ENCODE measurements around the gene ZNF536. TPM values are rescaled to one million over a fixed set of nuclear protein-coding genes. Genes with fewer than 3 reads are reported as not detected.

Gene ZNF536
- total and polyA plus RNA-seq, 2 of the 4 experiments (the other 2 are of a cell fraction), result not detected

DNA sequence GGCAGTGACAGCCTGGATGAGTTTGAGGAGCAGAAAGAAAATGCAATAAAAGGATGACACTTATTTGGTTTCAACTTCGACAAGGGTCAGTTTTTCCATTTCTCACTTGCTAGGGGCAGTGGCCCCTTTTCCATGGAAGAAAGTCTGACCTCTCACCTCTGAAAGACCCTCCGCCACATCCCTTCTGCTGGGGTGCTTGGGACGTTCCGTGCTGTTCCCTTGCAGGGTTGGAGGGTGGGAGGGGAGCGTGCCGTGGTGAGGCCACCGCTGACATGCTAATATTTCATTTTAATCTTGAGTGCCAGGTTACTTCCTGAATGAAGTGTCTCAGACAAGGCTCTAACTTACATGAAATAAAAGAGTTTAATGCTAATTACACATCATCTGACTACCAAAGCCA lies 5.2 kb upstream of the ZNF536 start:
- H2BK20ac ChIP-seq (ENCODE audit: low read depth, low read length), result no peak overlapping the region
- no peak overlapping the region for H3K27ac ChIP-seq (ENCODE audit: insufficient read depth, low read length)
- no peak overlapping the region for H4K91ac ChIP-seq (ENCODE audit: insufficient read depth, low read depth, low read length)
- DNase-seq (no peak), ATAC-seq (ENCODE audit: low read depth) (no peak)
- H4K5ac ChIP-seq (ENCODE audit: low read depth, low read length), result no peak overlapping the region
- H3K56ac ChIP-seq (ENCODE audit: extremely low read depth, insufficient read depth, low read length), result no peak overlapping the region
- no peak overlapping the region for H2AK5ac ChIP-seq (ENCODE audit: low read depth, low read length)
- peaks cover 15% of the 10 kb centered on the region for H3K9me3 ChIP-seq (ENCODE audit: control insufficient read depth, insufficient read depth, low read length)
- no peak overlapping the region for H3K14ac ChIP-seq (replicated peaks; ENCODE audit: low read depth, low read length)
- H4K20me1 ChIP-seq (ENCODE audit: insufficient read depth, low read length), result no peaks in the 10 kb centered on the region
- H3K23ac ChIP-seq (ENCODE audit: low read depth, low read length), result no peak overlapping the region
- H2AK9ac ChIP-seq (replicated peaks; ENCODE audit: low read depth, low read length, poor library complexity), result no peak overlapping the region
- H3K36me3 ChIP-seq (ENCODE audit: control insufficient read depth, insufficient read depth, low read length), result no peaks in the 10 kb centered on the region
- dilution Hi-C loops (cut with HindIII; ENCODE audit: low sequenced_read_pairs, unreplicated experiment), result no loop called here
- intact Hi-C loops (cut with micrococcal nuclease), result no loop called here
- no TSS peak for BruUV-seq (replicated peaks)
- no CpG with 5 or more reads among the region's 7 CpGs for WGBS, 2 experiments (ENCODE audit: extremely low coverage in 2 of 2, insufficient read length in 1 of 2)
- H3K4ac ChIP-seq (ENCODE audit: low read depth, low read length), result no peak overlapping the region
- no peak overlapping the region for H2BK120ac ChIP-seq (ENCODE audit: low read depth, low read length)
- H3K4me3 ChIP-seq (ENCODE audit: insufficient read depth, low read depth, low read length), result no peak overlapping the region
- no peaks in the 10 kb centered on the region for H3K27me3 ChIP-seq (ENCODE audit: control insufficient read depth, insufficient read depth, low read length)
- no peak overlapping the region for H2BK15ac ChIP-seq (ENCODE audit: low read depth, low read length)
- no peak overlapping the region for H3K9ac ChIP-seq (ENCODE audit: low read depth, low read length)
- H3K9me1 ChIP-seq (ENCODE audit: insufficient read depth, low read length), result no peaks in the 10 kb centered on the region
- no peak overlapping the region for H2AFZ ChIP-seq (replicated peaks; ENCODE audit: low read length, poor library complexity)
- ChIA-PET CTCF (no interaction called here), POLR2A (ENCODE audit: unreplicated experiment) (no interaction called here)
- H3K79me1 ChIP-seq (ENCODE audit: low read depth in 1 of 2, low read length in 2 of 2), result no peaks in the 10 kb centered on the region
- no peak overlapping the region for H3K4me2 ChIP-seq (ENCODE audit: low read depth, low read length)
- no peak overlapping the region for H2BK5ac ChIP-seq (ENCODE audit: low read depth, low read length, poor library complexity, severe bottlenecking)
- H3K18ac ChIP-seq (ENCODE audit: low read depth, low read length), result no peak overlapping the region
- in situ Hi-C loops (cut with MboI; ENCODE audit: low sequenced_read_pairs), result no loop called here
- H4K8ac ChIP-seq (ENCODE audit: low read depth in 2 of 2, low read length in 2 of 2), result no peak overlapping the region
- H3K4me1 ChIP-seq (ENCODE audit: control insufficient read depth, insufficient read depth, low read length), result no peaks in the 10 kb centered on the region
- TF ChIP-seq MAZ (IDR thresholded peaks at IDR 0.05; ENCODE audit: borderline replicate concordance, low read depth, low read length), result no peak
- no peak for TF ChIP-seq CHD1 (IDR thresholded peaks at IDR 0.05; ENCODE audit: low read depth, low read length)
- TF ChIP-seq MXI1 (IDR thresholded peaks at IDR 0.05; ENCODE audit: borderline replicate concordance, low read depth, low read length), result no peak
- no peak for TF ChIP-seq POLR2A (IDR thresholded peaks at IDR 0.05; ENCODE audit: low read depth, low read length)
- no peak for TF ChIP-seq NFE2L2 (IDR thresholded peaks at IDR 0.05; ENCODE audit: low read depth, low read length)
- TF ChIP-seq, protein P1, sequence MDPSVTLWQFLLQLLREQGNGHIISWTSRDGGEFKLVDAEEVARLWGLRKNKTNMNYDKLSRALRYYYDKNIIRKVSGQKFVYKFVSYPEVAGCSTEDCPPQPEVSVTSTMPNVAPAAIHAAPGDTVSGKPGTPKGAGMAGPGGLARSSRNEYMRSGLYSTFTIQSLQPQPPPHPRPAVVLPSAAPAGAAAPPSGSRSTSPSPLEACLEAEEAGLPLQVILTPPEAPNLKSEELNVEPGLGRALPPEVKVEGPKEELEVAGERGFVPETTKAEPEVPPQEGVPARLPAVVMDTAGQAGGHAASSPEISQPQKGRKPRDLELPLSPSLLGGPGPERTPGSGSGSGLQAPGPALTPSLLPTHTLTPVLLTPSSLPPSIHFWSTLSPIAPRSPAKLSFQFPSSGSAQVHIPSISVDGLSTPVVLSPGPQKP (IDR thresholded peaks at IDR 0.05; ENCODE audit: borderline replicate concordance, low read depth, low read length), result no peak
- TF ChIP-seq, protein P2, sequence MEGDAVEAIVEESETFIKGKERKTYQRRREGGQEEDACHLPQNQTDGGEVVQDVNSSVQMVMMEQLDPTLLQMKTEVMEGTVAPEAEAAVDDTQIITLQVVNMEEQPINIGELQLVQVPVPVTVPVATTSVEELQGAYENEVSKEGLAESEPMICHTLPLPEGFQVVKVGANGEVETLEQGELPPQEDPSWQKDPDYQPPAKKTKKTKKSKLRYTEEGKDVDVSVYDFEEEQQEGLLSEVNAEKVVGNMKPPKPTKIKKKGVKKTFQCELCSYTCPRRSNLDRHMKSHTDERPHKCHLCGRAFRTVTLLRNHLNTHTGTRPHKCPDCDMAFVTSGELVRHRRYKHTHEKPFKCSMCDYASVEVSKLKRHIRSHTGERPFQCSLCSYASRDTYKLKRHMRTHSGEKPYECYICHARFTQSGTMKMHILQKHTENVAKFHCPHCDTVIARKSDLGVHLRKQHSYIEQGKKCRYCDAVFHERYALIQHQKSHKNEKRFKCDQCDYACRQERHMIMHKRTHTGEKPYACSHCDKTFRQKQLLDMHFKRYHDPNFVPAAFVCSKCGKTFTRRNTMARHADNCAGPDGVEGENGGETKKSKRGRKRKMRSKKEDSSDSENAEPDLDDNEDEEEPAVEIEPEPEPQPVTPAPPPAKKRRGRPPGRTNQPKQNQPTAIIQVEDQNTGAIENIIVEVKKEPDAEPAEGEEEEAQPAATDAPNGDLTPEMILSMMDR (conservative IDR thresholded peaks at IDR 0.05; ENCODE audit: low read depth, low read length), result no peak
- TF ChIP-seq RAD21 (IDR thresholded peaks at IDR 0.05; ENCODE audit: low read length), result no peak
- TF ChIP-seq, protein P3, sequence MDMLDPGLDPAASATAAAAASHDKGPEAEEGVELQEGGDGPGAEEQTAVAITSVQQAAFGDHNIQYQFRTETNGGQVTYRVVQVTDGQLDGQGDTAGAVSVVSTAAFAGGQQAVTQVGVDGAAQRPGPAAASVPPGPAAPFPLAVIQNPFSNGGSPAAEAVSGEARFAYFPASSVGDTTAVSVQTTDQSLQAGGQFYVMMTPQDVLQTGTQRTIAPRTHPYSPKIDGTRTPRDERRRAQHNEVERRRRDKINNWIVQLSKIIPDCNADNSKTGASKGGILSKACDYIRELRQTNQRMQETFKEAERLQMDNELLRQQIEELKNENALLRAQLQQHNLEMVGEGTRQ (IDR thresholded peaks at IDR 0.05; ENCODE audit: low read depth, low read length), result no peak

Measured in IMR-90 (cell line).